ENCODE data around the gene CD44.

The CD44 gene

DNA sequence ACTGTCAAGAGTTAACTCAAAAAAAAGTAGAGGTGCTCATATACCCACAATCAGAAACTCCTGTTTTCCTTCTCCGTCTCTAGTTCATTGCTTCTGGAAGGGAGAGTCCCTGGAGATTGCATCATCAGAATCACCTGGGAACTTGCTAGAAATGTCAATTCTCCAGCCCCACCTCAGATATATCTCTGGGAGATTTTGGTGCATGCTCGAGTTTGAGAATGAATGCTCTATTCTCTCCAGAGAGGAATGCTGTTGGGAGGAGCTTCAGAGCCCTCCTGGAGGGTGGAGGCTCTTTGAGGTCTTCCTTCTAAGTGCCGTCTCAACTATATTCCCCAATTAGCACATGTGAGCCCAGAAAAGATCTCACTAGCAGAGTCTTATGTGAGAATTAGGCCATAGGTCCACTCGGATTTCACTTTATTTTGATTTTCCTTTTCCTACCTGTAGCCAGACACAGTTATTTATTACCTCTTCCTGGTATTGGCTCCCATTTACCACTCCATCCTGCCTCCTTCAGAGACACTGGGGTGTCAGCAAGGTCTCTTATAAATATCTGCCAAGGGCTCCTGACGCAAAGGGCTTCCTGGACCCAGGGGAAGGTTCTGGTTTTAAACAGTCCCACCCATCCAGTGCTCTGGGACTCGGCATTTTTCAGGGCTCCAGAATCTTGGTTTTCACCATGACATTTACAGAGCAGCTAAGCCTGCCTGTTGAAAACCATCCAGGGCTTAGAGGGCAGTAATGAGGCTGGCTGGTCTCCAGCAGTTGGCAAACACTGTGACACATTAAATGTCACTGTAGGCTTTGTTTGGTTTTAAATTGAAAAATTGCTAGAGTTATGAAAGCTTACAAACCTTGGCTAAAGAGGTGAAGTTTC is 136.2 kb downstream of the CD44 start:
- Histone ChIP-seq H3K4me2 (ENCODE audit: low read length) (no peak overlapping the region), H3K4me1 (ENCODE audit: control insufficient read depth, low read length) (no peaks in the 10 kb centered on the region), H3F3A (ENCODE audit: control insufficient read depth, insufficient read depth) (no peaks in the 10 kb centered on the region), H3K27me3 (ENCODE audit: control insufficient read depth, low read length) (peaks cover 4% of the 10 kb centered on the region; the same call in 1 of the 2 replicates), H3K4me3 (ENCODE audit: low read length) (no peak overlapping the region), H3K27ac (ENCODE audit: low read depth, low read length) (no peak overlapping the region), H4K20me1 (ENCODE audit: control insufficient read depth, insufficient read depth, low read depth, low read length) (no peaks in the 10 kb centered on the region), H3K9me3 (ENCODE audit: control insufficient read depth, insufficient read depth, low read length) (no peaks in the 10 kb centered on the region), H3K36me3 (ENCODE audit: control insufficient read depth, low read length) (no peaks in the 10 kb centered on the region), H3K9me2 (replicated peaks; ENCODE audit: control insufficient read depth, low read length) (no peaks in the 10 kb centered on the region), H3K79me2 (ENCODE audit: control insufficient read depth, low read length) (no peaks in the 10 kb centered on the region)
- TF ChIP-seq EZH2phosphoT487 (IDR thresholded peaks at IDR 0.05; ENCODE audit: borderline replicate concordance, low read length) (no peak), CTCF (IDR thresholded peaks at IDR 0.05; ENCODE audit: low read depth, low read length, poor library complexity, severe bottlenecking) (no peak)

DNA sequence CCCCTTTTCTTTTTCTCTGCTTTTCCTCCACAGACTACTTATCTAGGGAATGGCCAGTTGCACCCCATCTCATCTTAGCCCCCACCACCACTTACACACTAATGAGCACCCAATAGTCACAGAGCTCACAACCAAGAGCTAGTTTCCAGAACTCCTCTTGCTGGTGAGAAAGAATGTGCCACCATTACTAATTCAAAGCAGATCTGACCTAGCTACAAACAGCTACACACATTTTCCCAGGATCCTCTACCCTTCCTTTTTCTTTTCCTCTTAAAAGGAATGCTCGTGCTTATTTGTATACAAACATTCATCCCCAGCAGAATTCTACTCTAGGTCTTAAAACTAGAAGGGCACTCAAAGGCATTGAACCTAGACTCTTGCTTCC is 136.8 kb downstream of the CD44 start:
- H3K9me2 ChIP-seq (replicated peaks; ENCODE audit: control insufficient read depth, low read length), result no peaks in the 10 kb centered on the region
- no peaks in the 10 kb centered on the region for H4K20me1 ChIP-seq (ENCODE audit: control insufficient read depth, insufficient read depth, low read depth, low read length)
- no peaks in the 10 kb centered on the region for H3K79me2 ChIP-seq (ENCODE audit: control insufficient read depth, low read length)
- no peak overlapping the region for H3K4me2 ChIP-seq (ENCODE audit: low read length)
- no peaks in the 10 kb centered on the region for H3K9me3 ChIP-seq (ENCODE audit: control insufficient read depth, insufficient read depth, low read length)
- H3K27ac ChIP-seq (ENCODE audit: low read depth, low read length), result no peak overlapping the region
- H3K36me3 ChIP-seq (ENCODE audit: control insufficient read depth, low read length), result no peaks in the 10 kb centered on the region
- no peak for TF ChIP-seq CTCF (IDR thresholded peaks at IDR 0.05; ENCODE audit: low read depth, low read length, poor library complexity, severe bottlenecking)
- no peak for TF ChIP-seq EZH2phosphoT487 (IDR thresholded peaks at IDR 0.05; ENCODE audit: borderline replicate concordance, low read length)
- no peak overlapping the region for H3K4me3 ChIP-seq (ENCODE audit: low read length)
- H3F3A ChIP-seq (ENCODE audit: control insufficient read depth, insufficient read depth), result no peaks in the 10 kb centered on the region
- H3K4me1 ChIP-seq (ENCODE audit: control insufficient read depth, low read length), result no peaks in the 10 kb centered on the region
- peaks cover 4% of the 10 kb centered on the region; the same call in 1 of the 2 replicates for H3K27me3 ChIP-seq (ENCODE audit: control insufficient read depth, low read length)

GRCh38 chr11:35276396-35277145 is 137.6 kb downstream of the CD44 start:
- H3K4me2 ChIP-seq (ENCODE audit: low read length), result no peak overlapping the region

More at GRCh38 chr11:35276396-35277145, 137.6 kb downstream of the CD44 start:
- Histone ChIP-seq H4K20me1 (ENCODE audit: control insufficient read depth, insufficient read depth, low read depth, low read length) (no peaks in the 10 kb centered on the region), H3F3A (ENCODE audit: control insufficient read depth, insufficient read depth) (no peaks in the 10 kb centered on the region), H3K36me3 (ENCODE audit: control insufficient read depth, low read length) (no peaks in the 10 kb centered on the region), H3K27ac (ENCODE audit: low read depth, low read length) (no peak overlapping the region), H3K4me3 (ENCODE audit: low read length) (no peak overlapping the region), H3K4me1 (ENCODE audit: control insufficient read depth, low read length) (no peaks in the 10 kb centered on the region), H3K79me2 (ENCODE audit: control insufficient read depth, low read length) (no peaks in the 10 kb centered on the region), H3K27me3 (ENCODE audit: control insufficient read depth, low read length) (peaks cover 4% of the 10 kb centered on the region; the same call in 1 of the 2 replicates), H3K9me2 (replicated peaks; ENCODE audit: control insufficient read depth, low read length) (no peaks in the 10 kb centered on the region), H3K9me3 (ENCODE audit: control insufficient read depth, insufficient read depth, low read length) (no peaks in the 10 kb centered on the region)
- TF ChIP-seq EZH2phosphoT487 (IDR thresholded peaks at IDR 0.05; ENCODE audit: borderline replicate concordance, low read length), result no peak
- no peak for TF ChIP-seq CTCF (IDR thresholded peaks at IDR 0.05; ENCODE audit: low read depth, low read length, poor library complexity, severe bottlenecking)
